ENCODE results near the gene TCF21. TPM values are rescaled to one million over a fixed set of nuclear protein-coding genes. Genes with fewer than 3 reads are reported as not detected.

Gene TCF21
- polyA plus RNA-seq, 2 of the 4 experiments (the other 2 are of a cell fraction): 0.12 to 0.25 TPM

GRCh38 chr6:133892813-133893691 lies 4.1 kb downstream of the TCF21 start:
- FAIRE-seq: no peak
- no peak for ATAC-seq
- ChIA-PET POLR2A (no interaction called here), CTCF (interaction anchor here (1.0 to 2.3 kb wide), 4 partner anchors 23 to 324 kb away, joined by 3 to 6 read pairs (median 4); no protein-coding TSS in a partner anchor)
- WGBS (ENCODE audit: missing lambda C conversion rate): 96% methylated on average over 41 of the region's 41 CpGs
- Histone ChIP-seq H3K4me2 (peak overlapping the region; percentile 89; the same call in 2 of the 3 replicates), H3K4me3 (no peak overlapping the region), H3K9me3 (no peaks in the 10 kb centered on the region), H3K27ac (peak overlapping the region in 1 of 2 experiments; percentile 50; a peak in 1 of 6 replicates), H3K4me1 (peaks cover 19% of the 10 kb centered on the region)
- no peak for TF ChIP-seq EHMT2 (IDR thresholded peaks at IDR 0.05; ENCODE audit: low read depth)
- no peak for TF ChIP-seq PHF8 (IDR thresholded peaks at IDR 0.05; ENCODE audit: borderline replicate concordance, low read depth)
- TF ChIP-seq ZC3H11A (IDR thresholded peaks at IDR 0.05): no peak
- TF ChIP-seq NFE2L2 (conservative IDR thresholded peaks at IDR 0.05; ENCODE audit: low read length): no peak
- TF ChIP-seq CEBPB (IDR thresholded peaks at IDR 0.05): no peak
- TF ChIP-seq TP53 (CRISPR knock-in tag; IDR thresholded peaks at IDR 0.05): no peak
- no peak for TF ChIP-seq MAZ (IDR thresholded peaks at IDR 0.05; ENCODE audit: borderline replicate concordance, low read depth, low read length)
- TF ChIP-seq CHD2 (IDR thresholded peaks at IDR 0.05; ENCODE audit: low read length, partially characterized antibody): no peak
- no peak for TF ChIP-seq HOXB13 (CRISPR knock-in tag; IDR thresholded peaks at IDR 0.05; ENCODE audit: low read depth)
- no peak for TF ChIP-seq JUN (IDR thresholded peaks at IDR 0.05)
- TF ChIP-seq NPAS2 (CRISPR knock-in tag; IDR thresholded peaks at IDR 0.05; ENCODE audit: borderline replicate concordance): no peak
- no peak for TF ChIP-seq FOSB (CRISPR knock-in tag; IDR thresholded peaks at IDR 0.05)
- TF ChIP-seq BCL3 (IDR thresholded peaks at IDR 0.05): no peak
- no peak for TF ChIP-seq KDM1A (IDR thresholded peaks at IDR 0.05; ENCODE audit: low read depth)
- TF ChIP-seq MAX (IDR thresholded peaks at IDR 0.05): no peak
- no peak for TF ChIP-seq HEYL (CRISPR knock-in tag; IDR thresholded peaks at IDR 0.05)
- no peak for DNase-seq (ENCODE audit: low read depth in 1 of 2, low spot score in 1 of 2)

- Histone ChIP-seq H3K4me3 (no peak overlapping the region), H3K9me3 (no peaks in the 10 kb centered on the region), H3K4me2 (no peak overlapping the region), H3K27ac (peak overlapping the region in 1 of 2 experiments; percentile 46; a peak in 3 of 6 replicates), H3K4me1 (peaks cover 19% of the 10 kb centered on the region)
- ChIA-PET CTCF (interaction anchor here (1.0 kb wide), 2 partner anchors 12 to 56 kb away, joined by 3 read pairs; no protein-coding TSS in a partner anchor), POLR2A (no interaction called here)
- no peak for DNase-seq (ENCODE audit: low read depth in 1 of 2, low spot score in 1 of 2)
- TF ChIP-seq CEBPB (IDR thresholded peaks at IDR 0.05) (no peak), TP53 (CRISPR knock-in tag; IDR thresholded peaks at IDR 0.05) (no peak), E2F6 (IDR thresholded peaks at IDR 0.05; ENCODE audit: borderline replicate concordance, low read depth) (no peak), ZSCAN20 (CRISPR knock-in tag; IDR thresholded peaks at IDR 0.05) (no peak), SMC3 (IDR thresholded peaks at IDR 0.05) (no peak), ZNF302 (CRISPR knock-in tag; IDR thresholded peaks at IDR 0.05) (no peak), RCOR1 (IDR thresholded peaks at IDR 0.05; ENCODE audit: low read depth, low read length) (no peak), CBX8 (IDR thresholded peaks at IDR 0.05) (no peak)
- no peak for FAIRE-seq
- no peak for ATAC-seq
- WGBS (ENCODE audit: missing lambda C conversion rate): 91% methylated on average over 4 of the region's 4 CpGs
Measured at GRCh38 chr6:133893946-133894345, 5.0 kb downstream of the TCF21 start.
